AML-193 (cell line): ENCODE data around the gene MEI1.

Experiments
- DNase-seq, 2 experiments: peaks; one replicate each; lab custom pipeline; 2025; lab: John Stamatoyannopoulos, UW

The MEI1 gene

DNA sequence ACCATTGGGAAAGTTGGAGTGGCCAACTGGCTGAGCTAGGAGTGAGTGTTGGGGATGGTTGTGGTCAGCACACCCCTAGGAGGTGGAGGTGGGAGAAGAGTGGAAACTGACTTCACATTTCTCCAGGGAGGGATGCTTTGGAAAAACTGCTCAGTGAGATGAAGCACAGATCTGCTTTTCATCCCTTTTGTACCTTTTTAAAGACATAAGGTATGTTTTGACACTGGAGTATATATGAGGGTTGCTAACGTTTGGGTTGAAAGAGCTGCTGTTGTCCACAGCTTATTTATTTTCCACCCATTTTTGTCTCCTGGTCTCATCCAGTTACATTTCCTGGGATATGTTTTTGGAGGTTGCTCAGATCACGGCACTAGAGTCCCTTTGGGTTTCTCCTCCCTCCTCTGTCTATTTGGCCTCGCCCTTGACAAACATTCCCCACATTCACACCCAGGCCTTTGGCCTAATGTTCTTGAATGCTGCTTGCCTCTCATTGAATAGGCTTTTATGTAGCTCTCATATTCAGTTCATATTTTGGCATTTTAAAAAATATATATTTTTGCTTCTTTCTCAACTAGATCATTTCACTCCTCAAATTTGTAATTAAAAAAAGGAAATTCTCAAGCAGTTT lies 141.9 kb downstream of the MEI1 start:
- DNase-seq: no peak

DNA sequence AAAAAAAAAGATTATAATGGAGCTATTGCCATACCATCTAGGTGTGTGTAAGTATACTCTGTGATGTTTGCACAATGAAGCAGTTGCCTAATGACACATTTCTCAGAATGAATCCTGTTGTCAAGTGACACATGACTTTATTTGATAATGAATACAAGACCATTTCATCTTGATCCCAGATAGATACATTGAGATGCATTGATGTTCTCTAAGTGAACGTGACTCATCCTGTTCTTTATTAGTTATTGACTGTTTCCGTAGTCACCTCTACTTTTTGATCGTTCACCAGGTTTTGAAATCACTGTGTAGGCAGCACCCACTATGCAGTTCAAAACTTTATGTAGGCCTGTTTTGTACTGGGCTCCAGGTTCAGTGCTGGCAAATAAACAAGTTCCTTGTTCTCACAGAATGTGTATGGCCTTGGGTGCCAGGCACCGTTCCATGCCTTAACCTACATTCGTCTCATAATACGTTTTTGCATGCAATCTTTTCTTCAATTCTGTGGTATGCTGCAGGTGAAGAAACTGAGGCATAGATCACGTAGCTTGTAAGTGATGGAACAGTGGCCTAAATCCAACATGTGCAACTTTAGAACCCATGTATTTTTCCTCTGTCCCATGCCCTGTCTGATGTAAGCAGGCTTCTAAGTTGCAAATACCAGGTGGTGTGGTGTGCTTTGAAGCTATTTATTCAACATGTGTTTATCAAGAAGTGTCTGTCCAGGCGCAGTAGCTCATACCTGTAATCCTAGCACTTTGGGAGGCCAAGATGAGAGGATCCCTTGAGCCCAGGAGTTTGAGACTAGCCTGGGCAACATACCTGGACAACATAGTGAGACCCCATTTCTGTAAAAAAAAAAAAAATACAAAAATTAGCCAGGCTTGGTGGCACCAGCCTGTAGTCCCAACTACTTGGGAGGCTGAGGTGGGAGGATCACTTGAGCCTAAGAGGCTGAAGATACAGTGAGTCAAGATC lies 144.0 kb downstream of the MEI1 start:
- no peak for DNase-seq

DNA sequence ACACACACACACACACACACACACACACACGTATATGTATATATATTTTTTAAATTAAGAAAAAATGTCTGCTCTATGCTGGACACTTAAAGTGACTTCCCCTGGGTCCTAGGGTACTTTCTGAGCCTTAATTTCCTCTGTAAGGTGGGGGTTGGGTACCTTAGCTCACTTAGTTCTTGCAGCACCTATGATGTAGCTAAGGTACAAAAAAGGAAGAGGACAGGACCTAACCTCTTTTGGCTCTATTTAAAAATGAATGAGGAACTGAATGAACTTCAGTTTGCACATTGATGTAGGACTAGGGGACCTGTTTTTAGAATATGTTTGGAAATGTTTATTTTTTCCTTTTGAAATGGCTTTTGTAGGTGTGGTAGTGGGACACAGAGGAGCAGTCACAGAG lies 144.7 kb downstream of the MEI1 start:
- no peak for DNase-seq

DNA sequence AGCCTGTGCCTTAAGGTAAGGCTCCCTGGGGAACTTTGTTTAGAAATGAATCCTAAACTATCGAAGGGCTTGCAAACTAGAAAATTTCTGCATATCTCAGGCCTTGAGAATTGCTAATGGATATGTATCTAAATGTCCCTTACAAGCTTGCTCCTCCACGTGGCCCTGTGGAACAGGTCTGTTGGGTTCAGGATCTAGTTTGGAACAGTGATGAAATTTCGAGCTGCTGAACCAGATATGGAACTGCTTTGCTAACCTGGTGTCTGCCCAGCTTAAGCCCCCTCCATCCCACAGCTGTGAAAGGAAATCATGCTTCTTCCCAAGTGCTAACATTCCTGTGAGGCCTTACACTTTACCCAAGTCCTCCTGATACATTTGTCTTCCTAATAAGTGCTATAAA lies 145.2 kb downstream of the MEI1 start:
- no peak for DNase-seq

DNA sequence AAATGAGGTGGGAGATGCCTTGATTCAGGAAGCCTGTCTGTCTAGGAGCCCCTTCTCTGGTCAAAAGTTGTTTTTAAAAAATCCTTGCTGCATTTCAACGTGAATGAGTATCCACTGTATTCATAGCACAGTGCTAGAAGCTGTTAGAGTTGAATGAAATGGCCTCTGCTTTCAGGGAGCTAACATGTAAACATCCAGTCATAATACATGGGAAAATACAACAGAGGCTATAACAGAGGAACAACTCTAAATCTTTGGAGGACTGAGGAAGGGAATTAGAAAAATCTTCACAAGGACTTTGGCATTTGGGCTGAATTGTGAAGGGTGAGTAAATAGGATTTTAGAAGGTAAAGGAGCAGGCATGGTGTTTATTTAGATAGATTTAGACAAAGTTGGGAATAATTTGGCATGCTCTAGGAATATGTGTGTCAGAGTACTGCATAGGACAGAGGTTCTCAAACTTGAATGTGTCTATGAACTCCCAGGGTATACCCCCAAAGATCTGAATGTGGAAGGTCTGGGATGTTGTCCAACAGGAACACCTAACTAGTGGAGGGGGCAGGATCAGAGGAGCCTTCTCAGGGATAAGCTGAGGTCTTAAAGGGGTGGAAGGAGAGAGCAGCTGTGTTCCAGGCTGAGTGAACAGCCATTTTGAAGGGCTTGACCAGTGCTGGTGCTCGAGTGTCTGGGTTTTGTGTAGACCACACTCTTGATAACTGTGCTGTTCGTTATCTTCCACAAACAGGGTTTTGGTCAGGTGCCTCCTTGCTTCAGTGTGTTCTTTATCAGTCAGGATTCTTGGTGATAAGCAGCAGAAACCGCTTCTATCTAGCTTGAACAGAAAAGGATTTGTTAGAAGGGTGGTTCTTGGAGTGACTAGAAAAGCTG lies 146.3 kb downstream of the MEI1 start:
- DNase-seq: no peak

DNA sequence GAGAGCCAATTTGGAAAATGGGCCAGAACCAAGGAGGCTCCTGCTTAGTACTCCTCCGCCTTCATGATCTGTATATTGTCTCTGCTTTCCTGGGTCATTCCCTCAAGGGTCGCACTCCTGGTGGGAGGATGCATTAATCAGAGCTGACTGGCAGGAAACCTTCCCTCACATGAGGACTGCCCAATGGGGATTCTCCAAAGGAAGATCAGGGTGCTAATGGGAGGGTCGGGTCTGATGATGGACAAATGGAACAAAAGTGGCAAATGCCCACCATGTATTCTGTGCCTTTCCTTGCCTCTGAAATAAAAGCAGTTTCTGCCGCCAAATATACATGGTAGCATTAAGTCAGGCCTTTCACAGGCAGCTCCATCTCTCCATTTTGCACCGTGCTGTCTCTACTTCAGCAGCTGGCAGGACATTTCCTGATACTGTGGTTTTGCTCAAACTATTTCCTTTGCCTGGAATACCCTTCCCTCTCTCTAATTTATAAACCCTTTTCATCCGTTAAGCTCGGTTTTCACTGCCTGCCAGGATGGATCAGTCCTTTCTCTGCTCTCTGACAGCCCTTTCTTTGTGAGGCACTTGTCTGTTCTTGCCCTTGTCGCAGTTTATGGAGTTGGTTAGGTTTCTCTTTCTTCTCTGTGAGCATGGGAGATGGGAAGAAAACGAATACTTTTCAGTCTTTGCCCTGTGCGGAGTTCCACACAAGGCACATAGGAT lies 147.1 kb downstream of the MEI1 start:
- DNase-seq: no peak

DNA sequence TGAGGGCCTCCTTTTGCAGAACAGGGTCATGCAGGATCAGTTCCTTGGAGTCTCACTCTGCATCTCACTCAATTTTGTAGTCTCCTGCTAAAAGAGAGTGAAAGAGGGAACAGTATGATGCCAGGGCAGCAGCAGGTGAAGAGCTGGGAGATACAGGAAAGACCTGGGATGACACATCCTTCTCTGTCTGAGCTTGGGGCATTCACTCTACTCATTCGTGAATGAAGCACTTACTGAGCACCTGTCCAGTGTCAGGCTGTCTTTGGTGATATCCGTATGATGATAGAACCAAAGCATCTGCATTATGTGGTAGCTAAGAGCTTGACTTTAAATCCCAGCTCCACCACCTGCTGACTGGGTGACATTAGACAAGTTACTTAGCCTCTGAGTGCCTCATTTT lies 148.0 kb downstream of the MEI1 start:
- no peak for DNase-seq

DNA sequence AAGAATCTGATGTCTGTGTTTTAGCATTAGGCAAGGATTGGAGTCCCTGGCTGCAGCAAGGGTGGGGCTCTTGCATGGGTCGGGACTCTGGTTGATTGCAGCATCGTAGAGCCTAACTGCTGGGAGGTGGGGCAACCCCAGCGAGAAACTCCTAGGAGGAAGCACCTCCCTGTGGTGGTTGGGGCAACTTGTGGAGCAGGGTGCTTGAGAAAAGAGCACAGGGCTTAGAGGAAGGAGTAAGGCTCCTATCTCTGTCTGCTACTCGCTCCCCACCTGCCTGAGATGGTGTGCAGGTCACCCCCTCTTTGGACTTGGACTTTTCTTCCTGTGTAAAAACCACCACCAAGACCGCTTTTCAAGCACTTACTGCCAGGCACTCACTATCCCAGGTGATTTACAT lies 149.2 kb downstream of the MEI1 start:
- peak; percentile 91 to 93 for DNase-seq
